ENCODE data around the gene SLC29A3. TPM values are rescaled to one million over a fixed set of nuclear protein-coding genes. Genes with fewer than 3 reads are reported as not detected.

The SLC29A3 gene
- total and polyA plus RNA-seq, 2 experiments from 2014 or later = 10.3 to 12.3 TPM

DNA sequence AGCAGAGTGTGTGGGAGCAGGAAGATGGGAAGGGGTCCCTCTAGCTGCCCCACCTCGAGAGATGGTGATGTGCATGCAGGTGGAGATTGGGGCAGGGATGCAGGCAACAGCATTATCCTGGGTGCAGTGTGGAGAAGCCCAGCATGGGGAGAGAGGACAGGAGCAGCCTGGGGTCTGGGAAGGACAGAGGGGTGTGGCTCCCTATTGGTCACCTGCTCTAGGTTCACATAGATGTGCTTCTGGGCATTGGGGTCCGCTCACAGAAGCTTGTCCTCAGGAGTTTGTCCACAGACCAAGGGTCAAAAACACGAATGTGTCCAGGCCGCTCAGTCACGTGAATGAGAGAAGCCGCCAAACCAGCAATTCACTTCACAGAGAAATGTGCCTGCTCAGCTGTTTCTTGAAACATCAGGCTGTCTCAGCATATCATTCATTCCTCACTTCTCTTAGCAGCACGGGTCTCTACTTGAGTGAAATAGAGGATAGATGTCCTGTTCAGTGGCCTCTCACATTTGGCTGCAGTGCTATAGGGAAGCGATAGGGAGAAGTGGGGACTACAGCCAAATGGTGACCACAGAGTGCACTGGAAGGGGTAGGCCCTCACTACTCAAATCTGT, 11.5 kb upstream of the SLC29A3 start:
- TF ChIP-seq ZNF331 (CRISPR knock-in tag; IDR thresholded peaks at IDR 0.05; ENCODE audit: low read depth) = no peak
- no peak for TF ChIP-seq EZH2 (IDR thresholded peaks at IDR 0.05; ENCODE audit: low read depth, unreplicated experiment)
- no peak for TF ChIP-seq POLR2AphosphoS5 (IDR thresholded peaks at IDR 0.05; ENCODE audit: low read depth)
- no peak for TF ChIP-seq ZNF114 (CRISPR knock-in tag; IDR thresholded peaks at IDR 0.05)
- no peak for TF ChIP-seq CREB1 (CRISPR knock-in tag; IDR thresholded peaks at IDR 0.05; ENCODE audit: low read depth)
- no peak for TF ChIP-seq STAT1 (IDR thresholded peaks at IDR 0.05; ENCODE audit: unreplicated experiment)
- TF ChIP-seq NANOG (IDR thresholded peaks at IDR 0.05; ENCODE audit: borderline replicate concordance) = no peak
- TF ChIP-seq EZH2phosphoT487 (IDR thresholded peaks at IDR 0.05; ENCODE audit: unreplicated experiment) = no peak
- TF ChIP-seq, protein P1, sequence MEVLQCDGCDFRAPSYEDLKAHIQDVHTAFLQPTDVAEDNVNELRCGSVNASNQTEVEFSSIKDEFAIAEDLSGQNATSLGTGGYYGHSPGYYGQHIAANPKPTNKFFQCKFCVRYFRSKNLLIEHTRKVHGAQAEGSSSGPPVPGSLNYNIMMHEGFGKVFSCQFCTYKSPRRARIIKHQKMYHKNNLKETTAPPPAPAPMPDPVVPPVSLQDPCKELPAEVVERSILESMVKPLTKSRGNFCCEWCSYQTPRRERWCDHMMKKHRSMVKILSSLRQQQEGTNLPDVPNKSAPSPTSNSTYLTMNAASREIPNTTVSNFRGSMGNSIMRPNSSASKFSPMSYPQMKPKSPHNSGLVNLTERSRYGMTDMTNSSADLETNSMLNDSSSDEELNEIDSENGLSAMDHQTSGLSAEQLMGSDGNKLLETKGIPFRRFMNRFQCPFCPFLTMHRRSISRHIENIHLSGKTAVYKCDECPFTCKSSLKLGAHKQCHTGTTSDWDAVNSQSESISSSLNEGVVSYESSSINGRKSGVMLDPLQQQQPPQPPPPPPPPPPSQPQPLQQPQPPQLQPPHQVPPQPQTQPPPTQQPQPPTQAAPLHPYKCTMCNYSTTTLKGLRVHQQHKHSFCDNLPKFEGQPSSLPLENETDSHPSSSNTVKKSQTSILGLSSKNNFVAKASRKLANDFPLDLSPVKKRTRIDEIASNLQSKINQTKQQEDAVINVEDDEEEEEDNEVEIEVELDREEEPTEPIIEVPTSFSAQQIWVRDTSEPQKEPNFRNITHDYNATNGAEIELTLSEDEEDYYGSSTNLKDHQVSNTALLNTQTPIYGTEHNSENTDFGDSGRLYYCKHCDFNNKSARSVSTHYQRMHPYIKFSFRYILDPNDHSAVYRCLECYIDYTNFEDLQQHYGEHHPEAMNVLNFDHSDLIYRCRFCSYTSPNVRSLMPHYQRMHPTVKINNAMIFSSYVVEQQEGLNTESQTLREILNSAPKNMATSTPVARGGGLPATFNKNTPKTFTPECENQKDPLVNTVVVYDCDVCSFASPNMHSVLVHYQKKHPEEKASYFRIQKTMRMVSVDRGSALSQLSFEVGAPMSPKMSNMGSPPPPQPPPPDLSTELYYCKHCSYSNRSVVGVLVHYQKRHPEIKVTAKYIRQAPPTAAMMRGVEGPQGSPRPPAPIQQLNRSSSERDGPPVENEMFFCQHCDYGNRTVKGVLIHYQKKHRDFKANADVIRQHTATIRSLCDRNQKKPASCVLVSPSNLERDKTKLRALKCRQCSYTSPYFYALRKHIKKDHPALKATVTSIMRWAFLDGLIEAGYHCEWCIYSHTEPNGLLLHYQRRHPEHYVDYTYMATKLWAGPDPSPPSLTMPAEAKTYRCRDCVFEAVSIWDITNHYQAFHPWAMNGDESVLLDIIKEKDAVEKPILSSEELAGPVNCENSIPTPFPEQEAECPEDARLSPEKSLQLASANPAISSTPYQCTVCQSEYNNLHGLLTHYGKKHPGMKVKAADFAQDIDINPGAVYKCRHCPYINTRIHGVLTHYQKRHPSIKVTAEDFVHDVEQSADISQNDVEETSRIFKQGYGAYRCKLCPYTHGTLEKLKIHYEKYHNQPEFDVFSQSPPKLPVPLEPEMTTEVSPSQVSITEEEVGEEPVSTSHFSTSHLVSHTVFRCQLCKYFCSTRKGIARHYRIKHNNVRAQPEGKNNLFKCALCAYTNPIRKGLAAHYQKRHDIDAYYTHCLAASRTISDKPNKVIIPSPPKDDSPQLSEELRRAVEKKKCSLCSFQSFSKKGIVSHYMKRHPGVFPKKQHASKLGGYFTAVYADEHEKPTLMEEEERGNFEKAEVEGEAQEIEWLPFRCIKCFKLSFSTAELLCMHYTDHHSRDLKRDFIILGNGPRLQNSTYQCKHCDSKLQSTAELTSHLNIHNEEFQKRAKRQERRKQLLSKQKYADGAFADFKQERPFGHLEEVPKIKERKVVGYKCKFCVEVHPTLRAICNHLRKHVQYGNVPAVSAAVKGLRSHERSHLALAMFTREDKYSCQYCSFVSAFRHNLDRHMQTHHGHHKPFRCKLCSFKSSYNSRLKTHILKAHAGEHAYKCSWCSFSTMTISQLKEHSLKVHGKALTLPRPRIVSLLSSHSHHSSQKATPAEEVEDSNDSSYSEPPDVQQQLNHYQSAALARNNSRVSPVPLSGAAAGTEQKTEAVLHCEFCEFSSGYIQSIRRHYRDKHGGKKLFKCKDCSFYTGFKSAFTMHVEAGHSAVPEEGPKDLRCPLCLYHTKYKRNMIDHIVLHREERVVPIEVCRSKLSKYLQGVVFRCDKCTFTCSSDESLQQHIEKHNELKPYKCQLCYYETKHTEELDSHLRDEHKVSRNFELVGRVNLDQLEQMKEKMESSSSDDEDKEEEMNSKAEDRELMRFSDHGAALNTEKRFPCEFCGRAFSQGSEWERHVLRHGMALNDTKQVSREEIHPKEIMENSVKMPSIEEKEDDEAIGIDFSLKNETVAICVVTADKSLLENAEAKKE (CRISPR knock-in tag; IDR thresholded peaks at IDR 0.05) = no peak
- Histone ChIP-seq H3K9me2 (ENCODE audit: insufficient read depth) (no peaks in the 10 kb centered on the region), H2AFZ (no peak overlapping the region), H4K20me1 (replicated peaks; ENCODE audit: insufficient read depth) (no peaks in the 10 kb centered on the region; the same call in 1 of the 2 replicates), H3K27ac (ENCODE audit: low read depth) (no peak overlapping the region), H3F3A (replicated peaks; ENCODE audit: low read depth) (no peaks in the 10 kb centered on the region), H3K36me3 (ENCODE audit: insufficient read depth) (no peaks in the 10 kb centered on the region), H3K4me2 (no peak overlapping the region), H3K79me2 (replicated peaks; ENCODE audit: insufficient read depth) (no peaks in the 10 kb centered on the region), H3K4me1 (ENCODE audit: insufficient read depth) (no peaks in the 10 kb centered on the region), H3K27me3 (ENCODE audit: insufficient read depth) (no peaks in the 10 kb centered on the region), H3K4me3 (no peak overlapping the region)
- H3K9me3 Mint-ChIP-seq = no peaks in the 10 kb centered on the region
- DNase-seq (ENCODE audit: low spot score) = no peak
- ATAC-seq = no peak
- no peak overlapping the region for H3K4me3 Mint-ChIP-seq
- H3K4me1 Mint-ChIP-seq = peaks cover 7% of the 10 kb centered on the region; the same call in 2 of the 3 replicates
- peaks cover 9% of the 10 kb centered on the region for H3K27me3 Mint-ChIP-seq (ENCODE audit: insufficient read depth, low read depth, poor library complexity)
- no peaks in the 10 kb centered on the region for H3K36me3 Mint-ChIP-seq (ENCODE audit: low read depth)
- H3K27ac Mint-ChIP-seq = no peak overlapping the region

Measured in GM23338 (cell line).